K562 (cell line): ENCODE measurements around the gene ZNF782.

Source experiments
- FOXK2 ChIP-seq, 2 experiments: fragments of 450-650 bp; IDR thresholded peaks in 1 of 2; conservative IDR thresholded peaks in 1 of 2; 2 replicates each; pipeline ENCODE4 v1.6.1; 2016; ENCODE audit warnings: low read depth in 2 of 2, mild to moderate bottlenecking in 1 of 2
- JUNB ChIP-seq: fragments of 450-650 bp; formaldehyde crosslinking; conservative IDR thresholded peaks from 2 replicates; pipeline ENCODE4 v1.4.0; 2020; ENCODE audit warnings: mild to moderate bottlenecking
- JUND ChIP-seq, 2 experiments: IDR thresholded peaks; 2 replicates in 1 of 2; 3 replicates in 1 of 2; pipeline ENCODE4 v1.6.1; 2011; ENCODE audit warnings: borderline replicate concordance in 2 of 2, low read depth in 2 of 2, low read length in 2 of 2, improper control_type of control experiment in 1 of 2, missing biosample characterization in 1 of 2, missing genetic modification characterization in 1 of 2, missing genetic modification reagents in 1 of 2
- SNIP1 ChIP-seq: fragments of 450-650 bp; IDR thresholded peaks from 2 replicates; pipeline ENCODE4 v1.7.1; 2017; ENCODE audit warnings: low read depth, mild to moderate bottlenecking
- TCF7 ChIP-seq: sonication (generic); IDR thresholded peaks from 2 replicates; pipeline ENCODE4 v1.6.1; 2016; ENCODE audit warnings: antibody characterized with exemption, borderline replicate concordance
- YY1 ChIP-seq, 3 experiments: IDR thresholded peaks; 2 replicates each; pipeline ENCODE4 v1.6.1; 2011; ENCODE audit warnings: low read length in 2 of 3, mild to moderate bottlenecking in 2 of 3, moderate library complexity in 2 of 3, borderline replicate concordance in 1 of 3, control low read depth in 1 of 3, low read depth in 1 of 3; ENCODE audit not compliant: insufficient read depth in 3 of 3, insufficient replicate concordance in 2 of 3, control insufficient read depth in 1 of 3, insufficient read length in 1 of 3; ENCODE audit errors: extremely low read depth in 1 of 3
- ZFP30 ChIP-seq: fragments of 250-450 bp; sonication (Bioruptor Pico); IDR thresholded peaks from 2 replicates; pipeline ENCODE4 v1.8.0; 2022; ENCODE audit warnings: moderate library complexity, mild to moderate bottlenecking, inconsistent platforms, borderline replicate concordance
- TF ChIP-seq, protein P1 (sequence below): fragments of 450-650 bp; IDR thresholded peaks from 2 replicates; pipeline ENCODE4 v1.6.1; 2018; ENCODE audit not compliant: partially characterized antibody
- TF ChIP-seq, protein P2 (sequence below): fragments of 250-450 bp; sonication (Bioruptor Pico); IDR thresholded peaks from 2 replicates; pipeline ENCODE4 v1.9.0; 2021; ENCODE audit warnings: mild to moderate bottlenecking
- TF ChIP-seq, protein P3 (sequence below), 3 experiments: IDR thresholded peaks in 2 of 3; conservative IDR thresholded peaks in 1 of 3; 2 replicates each; pipeline ENCODE4 v1.5.1; 2011 to 2012; ENCODE audit warnings: low read length in 3 of 3, mild to moderate bottlenecking in 3 of 3, control low read depth in 2 of 3, improper control_type of control experiment in 1 of 3, inconsistent platforms in 1 of 3, low read depth in 1 of 3, mixed read lengths in 1 of 3, moderate library complexity in 1 of 3; ENCODE audit not compliant: insufficient read depth in 2 of 3
- TF ChIP-seq, protein P4 (sequence below): sonication (generic); formaldehyde crosslinking; IDR thresholded peaks from 2 replicates; pipeline ENCODE4 v1.5.0; 2020; ENCODE audit warnings: missing genetic modification reagents
- TF ChIP-seq, protein P5 (sequence below): fragments of 250-450 bp; sonication (Bioruptor Pico); IDR thresholded peaks from 2 replicates; pipeline ENCODE4 v1.4.0; 2020

DNA sequence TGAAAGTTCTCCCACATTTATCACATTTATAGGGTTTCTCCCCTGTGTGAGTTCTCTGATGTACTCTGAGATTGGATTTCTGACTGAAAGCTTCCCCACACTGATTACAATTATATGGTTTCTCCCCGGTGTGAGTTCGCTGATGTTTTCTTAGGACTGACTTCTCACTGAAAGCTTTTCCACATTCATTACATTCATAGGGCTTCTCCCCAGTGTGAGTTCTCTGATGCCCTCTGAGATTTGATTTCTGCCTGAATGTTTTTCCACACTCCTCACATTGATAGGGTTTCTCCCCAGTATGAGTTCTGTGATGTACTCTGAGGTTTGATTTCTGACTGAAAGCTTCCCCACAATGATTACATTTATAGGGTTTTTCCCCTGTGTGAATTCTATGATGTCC, 36.3 kb downstream of the ZNF782 start:
- TF ChIP-seq, protein P1, sequence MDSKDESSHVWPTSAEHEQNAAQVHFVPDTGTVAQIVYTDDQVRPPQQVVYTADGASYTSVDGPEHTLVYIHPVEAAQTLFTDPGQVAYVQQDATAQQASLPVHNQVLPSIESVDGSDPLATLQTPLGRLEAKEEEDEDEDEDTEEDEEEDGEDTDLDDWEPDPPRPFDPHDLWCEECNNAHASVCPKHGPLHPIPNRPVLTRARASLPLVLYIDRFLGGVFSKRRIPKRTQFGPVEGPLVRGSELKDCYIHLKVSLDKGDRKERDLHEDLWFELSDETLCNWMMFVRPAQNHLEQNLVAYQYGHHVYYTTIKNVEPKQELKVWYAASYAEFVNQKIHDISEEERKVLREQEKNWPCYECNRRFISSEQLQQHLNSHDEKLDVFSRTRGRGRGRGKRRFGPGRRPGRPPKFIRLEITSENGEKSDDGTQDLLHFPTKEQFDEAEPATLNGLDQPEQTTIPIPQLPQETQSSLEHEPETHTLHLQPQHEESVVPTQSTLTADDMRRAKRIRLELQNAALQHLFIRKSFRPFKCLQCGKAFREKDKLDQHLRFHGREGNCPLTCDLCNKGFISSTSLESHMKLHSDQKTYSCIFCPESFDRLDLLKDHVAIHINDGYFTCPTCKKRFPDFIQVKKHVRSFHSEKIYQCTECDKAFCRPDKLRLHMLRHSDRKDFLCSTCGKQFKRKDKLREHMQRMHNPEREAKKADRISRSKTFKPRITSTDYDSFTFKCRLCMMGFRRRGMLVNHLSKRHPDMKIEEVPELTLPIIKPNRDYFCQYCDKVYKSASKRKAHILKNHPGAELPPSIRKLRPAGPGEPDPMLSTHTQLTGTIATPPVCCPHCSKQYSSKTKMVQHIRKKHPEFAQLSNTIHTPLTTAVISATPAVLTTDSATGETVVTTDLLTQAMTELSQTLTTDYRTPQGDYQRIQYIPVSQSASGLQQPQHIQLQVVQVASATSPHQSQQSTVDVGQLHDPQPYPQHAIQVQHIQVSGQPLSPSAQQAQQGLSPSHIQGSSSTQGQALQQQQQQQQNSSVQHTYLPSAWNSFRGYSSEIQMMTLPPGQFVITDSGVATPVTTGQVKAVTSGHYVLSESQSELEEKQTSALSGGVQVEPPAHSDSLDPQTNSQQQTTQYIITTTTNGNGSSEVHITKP = no peak
- TF ChIP-seq FOXK2 (conservative IDR thresholded peaks at IDR 0.05 in 1 of 2, IDR thresholded peaks at IDR 0.05 in 1 of 2; ENCODE audit: low read depth in 2 of 2) (no peak), TCF7 (no peak), ZFP30 (CRISPR knock-in tag) (no peak), SNIP1 (no peak), YY1 (IDR thresholded peaks at IDR 0.05; ENCODE audit: borderline replicate concordance in 1 of 3, control insufficient read depth in 1 of 3, extremely low read depth in 1 of 3, insufficient read depth in 3 of 3, insufficient read length in 1 of 3, insufficient replicate concordance in 2 of 3, low read depth in 1 of 3, low read length in 2 of 3) (no peak), JUND (IDR thresholded peaks at IDR 0.05; ENCODE audit: borderline replicate concordance, low read depth, low read length) (no peak), JUND (tag; IDR thresholded peaks at IDR 0.05; ENCODE audit: borderline replicate concordance, low read depth, low read length) (no peak), JUNB (CRISPR knock-in tag) (no peak)
- TF ChIP-seq, protein P2, sequence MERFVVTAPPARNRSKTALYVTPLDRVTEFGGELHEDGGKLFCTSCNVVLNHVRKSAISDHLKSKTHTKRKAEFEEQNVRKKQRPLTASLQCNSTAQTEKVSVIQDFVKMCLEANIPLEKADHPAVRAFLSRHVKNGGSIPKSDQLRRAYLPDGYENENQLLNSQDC (CRISPR knock-in tag) = no peak
- TF ChIP-seq, protein P3, sequence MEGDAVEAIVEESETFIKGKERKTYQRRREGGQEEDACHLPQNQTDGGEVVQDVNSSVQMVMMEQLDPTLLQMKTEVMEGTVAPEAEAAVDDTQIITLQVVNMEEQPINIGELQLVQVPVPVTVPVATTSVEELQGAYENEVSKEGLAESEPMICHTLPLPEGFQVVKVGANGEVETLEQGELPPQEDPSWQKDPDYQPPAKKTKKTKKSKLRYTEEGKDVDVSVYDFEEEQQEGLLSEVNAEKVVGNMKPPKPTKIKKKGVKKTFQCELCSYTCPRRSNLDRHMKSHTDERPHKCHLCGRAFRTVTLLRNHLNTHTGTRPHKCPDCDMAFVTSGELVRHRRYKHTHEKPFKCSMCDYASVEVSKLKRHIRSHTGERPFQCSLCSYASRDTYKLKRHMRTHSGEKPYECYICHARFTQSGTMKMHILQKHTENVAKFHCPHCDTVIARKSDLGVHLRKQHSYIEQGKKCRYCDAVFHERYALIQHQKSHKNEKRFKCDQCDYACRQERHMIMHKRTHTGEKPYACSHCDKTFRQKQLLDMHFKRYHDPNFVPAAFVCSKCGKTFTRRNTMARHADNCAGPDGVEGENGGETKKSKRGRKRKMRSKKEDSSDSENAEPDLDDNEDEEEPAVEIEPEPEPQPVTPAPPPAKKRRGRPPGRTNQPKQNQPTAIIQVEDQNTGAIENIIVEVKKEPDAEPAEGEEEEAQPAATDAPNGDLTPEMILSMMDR (IDR thresholded peaks at IDR 0.05 in 2 of 3, conservative IDR thresholded peaks at IDR 0.05 in 1 of 3; ENCODE audit: insufficient read depth in 2 of 3, low read depth in 1 of 3, low read length in 3 of 3) = no peak
- TF ChIP-seq, protein P4, sequence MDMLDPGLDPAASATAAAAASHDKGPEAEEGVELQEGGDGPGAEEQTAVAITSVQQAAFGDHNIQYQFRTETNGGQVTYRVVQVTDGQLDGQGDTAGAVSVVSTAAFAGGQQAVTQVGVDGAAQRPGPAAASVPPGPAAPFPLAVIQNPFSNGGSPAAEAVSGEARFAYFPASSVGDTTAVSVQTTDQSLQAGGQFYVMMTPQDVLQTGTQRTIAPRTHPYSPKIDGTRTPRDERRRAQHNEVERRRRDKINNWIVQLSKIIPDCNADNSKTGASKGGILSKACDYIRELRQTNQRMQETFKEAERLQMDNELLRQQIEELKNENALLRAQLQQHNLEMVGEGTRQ = no peak
- TF ChIP-seq, protein P5, sequence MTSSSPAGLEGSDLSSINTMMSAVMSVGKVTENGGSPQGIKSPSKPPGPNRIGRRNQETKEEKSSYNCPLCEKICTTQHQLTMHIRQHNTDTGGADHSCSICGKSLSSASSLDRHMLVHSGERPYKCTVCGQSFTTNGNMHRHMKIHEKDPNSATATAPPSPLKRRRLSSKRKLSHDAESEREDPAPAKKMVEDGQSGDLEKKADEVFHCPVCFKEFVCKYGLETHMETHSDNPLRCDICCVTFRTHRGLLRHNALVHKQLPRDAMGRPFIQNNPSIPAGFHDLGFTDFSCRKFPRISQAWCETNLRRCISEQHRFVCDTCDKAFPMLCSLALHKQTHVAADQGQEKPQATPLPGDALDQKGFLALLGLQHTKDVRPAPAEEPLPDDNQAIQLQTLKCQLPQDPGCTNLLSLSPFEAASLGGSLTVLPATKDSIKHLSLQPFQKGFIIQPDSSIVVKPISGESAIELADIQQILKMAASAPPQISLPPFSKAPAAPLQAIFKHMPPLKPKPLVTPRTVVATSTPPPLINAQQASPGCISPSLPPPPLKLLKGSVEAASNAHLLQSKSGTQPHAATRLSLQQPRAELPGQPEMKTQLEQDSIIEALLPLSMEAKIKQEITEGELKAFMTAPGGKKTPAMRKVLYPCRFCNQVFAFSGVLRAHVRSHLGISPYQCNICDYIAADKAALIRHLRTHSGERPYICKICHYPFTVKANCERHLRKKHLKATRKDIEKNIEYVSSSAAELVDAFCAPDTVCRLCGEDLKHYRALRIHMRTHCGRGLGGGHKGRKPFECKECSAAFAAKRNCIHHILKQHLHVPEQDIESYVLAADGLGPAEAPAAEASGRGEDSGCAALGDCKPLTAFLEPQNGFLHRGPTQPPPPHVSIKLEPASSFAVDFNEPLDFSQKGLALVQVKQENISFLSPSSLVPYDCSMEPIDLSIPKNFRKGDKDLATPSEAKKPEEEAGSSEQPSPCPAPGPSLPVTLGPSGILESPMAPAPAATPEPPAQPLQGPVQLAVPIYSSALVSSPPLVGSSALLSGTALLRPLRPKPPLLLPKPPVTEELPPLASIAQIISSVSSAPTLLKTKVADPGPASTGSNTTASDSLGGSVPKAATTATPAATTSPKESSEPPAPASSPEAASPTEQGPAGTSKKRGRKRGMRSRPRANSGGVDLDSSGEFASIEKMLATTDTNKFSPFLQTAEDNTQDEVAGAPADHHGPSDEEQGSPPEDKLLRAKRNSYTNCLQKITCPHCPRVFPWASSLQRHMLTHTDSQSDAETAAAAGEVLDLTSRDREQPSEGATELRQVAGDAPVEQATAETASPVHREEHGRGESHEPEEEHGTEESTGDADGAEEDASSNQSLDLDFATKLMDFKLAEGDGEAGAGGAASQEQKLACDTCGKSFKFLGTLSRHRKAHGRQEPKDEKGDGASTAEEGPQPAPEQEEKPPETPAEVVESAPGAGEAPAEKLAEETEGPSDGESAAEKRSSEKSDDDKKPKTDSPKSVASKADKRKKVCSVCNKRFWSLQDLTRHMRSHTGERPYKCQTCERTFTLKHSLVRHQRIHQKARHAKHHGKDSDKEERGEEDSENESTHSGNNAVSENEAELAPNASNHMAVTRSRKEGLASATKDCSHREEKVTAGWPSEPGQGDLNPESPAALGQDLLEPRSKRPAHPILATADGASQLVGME (CRISPR knock-in tag) = no peak
